Ovary (tissue), 3 donors: ENCODE measurements around the gene HSPA1L.
"Not testable (repeated sequence)": the region's sequence is repeated elsewhere in the genome, so short reads cannot be mapped to it uniquely, and the experiment has no call there.

Source experiments
- EP300 ChIP-seq: sonication (generic); formaldehyde crosslinking; IDR thresholded peaks from one replicate; pipeline ENCODE4 v1.6.1; 2017; ENCODE audit warnings: antibody characterized with exemption
- POLR2A ChIP-seq: fragments of 450-650 bp; IDR thresholded peaks from one replicate; pipeline ENCODE4 v1.6.1; 2017; ENCODE audit warnings: antibody characterized with exemption, mild to moderate bottlenecking, moderate library complexity
- TF ChIP-seq, protein P1 (sequence below), 3 donors: fragments of 450-650 bp in 2 of 3; fragments of 200-600 bp in 1 of 3; IDR thresholded peaks; one replicate each; pipeline versions ENCODE4 v1.5.1 to v1.8.0; 2016 to 2022; ENCODE audit warnings: antibody characterized with exemption in 3 of 3, mild to moderate bottlenecking in 1 of 3
- donor health status: DM: no; HTN: no; CAD: no.

- TF ChIP-seq, protein P1, sequence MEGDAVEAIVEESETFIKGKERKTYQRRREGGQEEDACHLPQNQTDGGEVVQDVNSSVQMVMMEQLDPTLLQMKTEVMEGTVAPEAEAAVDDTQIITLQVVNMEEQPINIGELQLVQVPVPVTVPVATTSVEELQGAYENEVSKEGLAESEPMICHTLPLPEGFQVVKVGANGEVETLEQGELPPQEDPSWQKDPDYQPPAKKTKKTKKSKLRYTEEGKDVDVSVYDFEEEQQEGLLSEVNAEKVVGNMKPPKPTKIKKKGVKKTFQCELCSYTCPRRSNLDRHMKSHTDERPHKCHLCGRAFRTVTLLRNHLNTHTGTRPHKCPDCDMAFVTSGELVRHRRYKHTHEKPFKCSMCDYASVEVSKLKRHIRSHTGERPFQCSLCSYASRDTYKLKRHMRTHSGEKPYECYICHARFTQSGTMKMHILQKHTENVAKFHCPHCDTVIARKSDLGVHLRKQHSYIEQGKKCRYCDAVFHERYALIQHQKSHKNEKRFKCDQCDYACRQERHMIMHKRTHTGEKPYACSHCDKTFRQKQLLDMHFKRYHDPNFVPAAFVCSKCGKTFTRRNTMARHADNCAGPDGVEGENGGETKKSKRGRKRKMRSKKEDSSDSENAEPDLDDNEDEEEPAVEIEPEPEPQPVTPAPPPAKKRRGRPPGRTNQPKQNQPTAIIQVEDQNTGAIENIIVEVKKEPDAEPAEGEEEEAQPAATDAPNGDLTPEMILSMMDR (IDR thresholded peaks at IDR 0.05), result not testable (repeated sequence)
- not testable (repeated sequence) for TF ChIP-seq POLR2A, EP300
Measured at GRCh38 chr6:31808599-31808998, 6.5 kb downstream of the HSPA1L start.
